HCT116 (cell line): ENCODE results near the gene TBC1D2B.
"Not testable (repeated sequence)": the region's sequence is repeated elsewhere in the genome, so short reads cannot be mapped to it uniquely, and the experiment has no call there.

Source experiments
- POLR2AphosphoS5 ChIP-seq: IDR thresholded peaks from 2 replicates; pipeline ENCODE4 v1.6.1; 2011; ENCODE audit warnings: mild to moderate bottlenecking, low read depth, low read length, moderate library complexity
- TF ChIP-seq, protein P1 (sequence below), 3 experiments: fragments of 200-600 bp in 1 of 3; sonication (generic) in 1 of 3; IDR thresholded peaks in 2 of 3; conservative IDR thresholded peaks in 1 of 3; 2 replicates each; pipeline ENCODE4 v1.5.1; 2012 to 2017; ENCODE audit warnings: low read depth in 2 of 3, low read length in 2 of 3, antibody characterized with exemption in 1 of 3, borderline replicate concordance in 1 of 3, control low read depth in 1 of 3, mild to moderate bottlenecking in 1 of 3, mixed read lengths in 1 of 3, mixed run types in 1 of 3, moderate library complexity in 1 of 3; ENCODE audit not compliant: insufficient read depth in 1 of 3
- TF ChIP-seq, protein P2 (sequence below): IDR thresholded peaks from 2 replicates; pipeline ENCODE4 v1.6.1; 2012; ENCODE audit warnings: low read depth
- TF ChIP-seq, protein P3 (sequence below): IDR thresholded peaks from 2 replicates; pipeline ENCODE4 v1.6.1; 2011; ENCODE audit warnings: mild to moderate bottlenecking, low read length, moderate library complexity; ENCODE audit not compliant: insufficient replicate concordance; ENCODE audit errors: extremely low read depth

DNA sequence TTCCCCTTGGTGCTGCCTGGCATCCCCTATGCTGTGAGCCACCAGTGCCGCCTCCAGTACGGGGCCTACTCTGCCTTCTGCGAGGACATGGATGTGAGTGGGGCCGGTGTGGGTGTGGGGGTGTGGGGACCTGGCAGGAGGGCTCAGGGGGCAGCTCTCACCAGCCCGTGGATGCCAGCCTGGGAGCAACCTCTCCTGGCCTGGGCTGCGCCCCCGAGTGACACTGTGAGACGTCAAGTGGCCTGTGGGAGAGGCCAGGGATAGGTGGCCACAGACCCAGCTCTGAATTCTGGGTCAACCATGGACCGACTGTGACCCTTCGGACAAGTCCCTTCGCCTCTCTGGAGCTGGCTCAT is 101.4 kb downstream of the TBC1D2B start:
- TF ChIP-seq, protein P1, sequence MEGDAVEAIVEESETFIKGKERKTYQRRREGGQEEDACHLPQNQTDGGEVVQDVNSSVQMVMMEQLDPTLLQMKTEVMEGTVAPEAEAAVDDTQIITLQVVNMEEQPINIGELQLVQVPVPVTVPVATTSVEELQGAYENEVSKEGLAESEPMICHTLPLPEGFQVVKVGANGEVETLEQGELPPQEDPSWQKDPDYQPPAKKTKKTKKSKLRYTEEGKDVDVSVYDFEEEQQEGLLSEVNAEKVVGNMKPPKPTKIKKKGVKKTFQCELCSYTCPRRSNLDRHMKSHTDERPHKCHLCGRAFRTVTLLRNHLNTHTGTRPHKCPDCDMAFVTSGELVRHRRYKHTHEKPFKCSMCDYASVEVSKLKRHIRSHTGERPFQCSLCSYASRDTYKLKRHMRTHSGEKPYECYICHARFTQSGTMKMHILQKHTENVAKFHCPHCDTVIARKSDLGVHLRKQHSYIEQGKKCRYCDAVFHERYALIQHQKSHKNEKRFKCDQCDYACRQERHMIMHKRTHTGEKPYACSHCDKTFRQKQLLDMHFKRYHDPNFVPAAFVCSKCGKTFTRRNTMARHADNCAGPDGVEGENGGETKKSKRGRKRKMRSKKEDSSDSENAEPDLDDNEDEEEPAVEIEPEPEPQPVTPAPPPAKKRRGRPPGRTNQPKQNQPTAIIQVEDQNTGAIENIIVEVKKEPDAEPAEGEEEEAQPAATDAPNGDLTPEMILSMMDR (IDR thresholded peaks at IDR 0.05 in 2 of 3, conservative IDR thresholded peaks at IDR 0.05 in 1 of 3; ENCODE audit: borderline replicate concordance in 1 of 3, insufficient read depth in 1 of 3, low read depth in 2 of 3, low read length in 2 of 3), result not testable (repeated sequence)
- TF ChIP-seq POLR2AphosphoS5, result not testable (repeated sequence)
- TF ChIP-seq, protein P2, sequence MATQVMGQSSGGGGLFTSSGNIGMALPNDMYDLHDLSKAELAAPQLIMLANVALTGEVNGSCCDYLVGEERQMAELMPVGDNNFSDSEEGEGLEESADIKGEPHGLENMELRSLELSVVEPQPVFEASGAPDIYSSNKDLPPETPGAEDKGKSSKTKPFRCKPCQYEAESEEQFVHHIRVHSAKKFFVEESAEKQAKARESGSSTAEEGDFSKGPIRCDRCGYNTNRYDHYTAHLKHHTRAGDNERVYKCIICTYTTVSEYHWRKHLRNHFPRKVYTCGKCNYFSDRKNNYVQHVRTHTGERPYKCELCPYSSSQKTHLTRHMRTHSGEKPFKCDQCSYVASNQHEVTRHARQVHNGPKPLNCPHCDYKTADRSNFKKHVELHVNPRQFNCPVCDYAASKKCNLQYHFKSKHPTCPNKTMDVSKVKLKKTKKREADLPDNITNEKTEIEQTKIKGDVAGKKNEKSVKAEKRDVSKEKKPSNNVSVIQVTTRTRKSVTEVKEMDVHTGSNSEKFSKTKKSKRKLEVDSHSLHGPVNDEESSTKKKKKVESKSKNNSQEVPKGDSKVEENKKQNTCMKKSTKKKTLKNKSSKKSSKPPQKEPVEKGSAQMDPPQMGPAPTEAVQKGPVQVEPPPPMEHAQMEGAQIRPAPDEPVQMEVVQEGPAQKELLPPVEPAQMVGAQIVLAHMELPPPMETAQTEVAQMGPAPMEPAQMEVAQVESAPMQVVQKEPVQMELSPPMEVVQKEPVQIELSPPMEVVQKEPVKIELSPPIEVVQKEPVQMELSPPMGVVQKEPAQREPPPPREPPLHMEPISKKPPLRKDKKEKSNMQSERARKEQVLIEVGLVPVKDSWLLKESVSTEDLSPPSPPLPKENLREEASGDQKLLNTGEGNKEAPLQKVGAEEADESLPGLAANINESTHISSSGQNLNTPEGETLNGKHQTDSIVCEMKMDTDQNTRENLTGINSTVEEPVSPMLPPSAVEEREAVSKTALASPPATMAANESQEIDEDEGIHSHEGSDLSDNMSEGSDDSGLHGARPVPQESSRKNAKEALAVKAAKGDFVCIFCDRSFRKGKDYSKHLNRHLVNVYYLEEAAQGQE, result not testable (repeated sequence)
- TF ChIP-seq, protein P3, sequence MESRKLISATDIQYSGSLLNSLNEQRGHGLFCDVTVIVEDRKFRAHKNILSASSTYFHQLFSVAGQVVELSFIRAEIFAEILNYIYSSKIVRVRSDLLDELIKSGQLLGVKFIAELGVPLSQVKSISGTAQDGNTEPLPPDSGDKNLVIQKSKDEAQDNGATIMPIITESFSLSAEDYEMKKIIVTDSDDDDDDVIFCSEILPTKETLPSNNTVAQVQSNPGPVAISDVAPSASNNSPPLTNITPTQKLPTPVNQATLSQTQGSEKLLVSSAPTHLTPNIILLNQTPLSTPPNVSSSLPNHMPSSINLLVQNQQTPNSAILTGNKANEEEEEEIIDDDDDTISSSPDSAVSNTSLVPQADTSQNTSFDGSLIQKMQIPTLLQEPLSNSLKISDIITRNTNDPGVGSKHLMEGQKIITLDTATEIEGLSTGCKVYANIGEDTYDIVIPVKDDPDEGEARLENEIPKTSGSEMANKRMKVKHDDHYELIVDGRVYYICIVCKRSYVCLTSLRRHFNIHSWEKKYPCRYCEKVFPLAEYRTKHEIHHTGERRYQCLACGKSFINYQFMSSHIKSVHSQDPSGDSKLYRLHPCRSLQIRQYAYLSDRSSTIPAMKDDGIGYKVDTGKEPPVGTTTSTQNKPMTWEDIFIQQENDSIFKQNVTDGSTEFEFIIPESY, result not testable (repeated sequence)
